Heart left ventricle (tissue), 13 donors: ENCODE results near the gene ASIC2.

Experiments
- POLR2A ChIP-seq, 2 donors: fragments of 450-650 bp; IDR thresholded peaks; one replicate each; pipeline ENCODE4 v1.6.1; 2017; ENCODE audit warnings: antibody characterized with exemption in 2 of 2, mild to moderate bottlenecking in 2 of 2, moderate library complexity in 2 of 2
- TF ChIP-seq, protein P1 (sequence below), 12 donors: fragments of 200-600 bp; sonication (generic) in 4 of 12; IDR thresholded peaks; one replicate each; pipeline versions ENCODE4 v1.5.0 to v1.8.0; 2018 to 2022; ENCODE audit warnings: antibody characterized with exemption in 12 of 12, mild to moderate bottlenecking in 5 of 12
- donor health status: ischemic (EF 13 %, LVEDD 7.1; RV severe dilation, severe dysfunction).
- donor health status: DM: no; HTN: yes; CAD: no.
- donor health status: DM: no; HTN: no; CAD: no.
- donor health status: ischemic (EF 25% LVEDD 6.9; RV normal size, moderate dysfunction).
- donor health status: ischemic (EF 25% LVEDD 5.7; RV mildly dilated, moderate dysfunction).
- donor health status: ischemic (EF 35%, LVEDD 5.7; RV mildly dilated, moderate dysfunction).
- donor health status: nonischemic (EF 11% LVEDD 7.7; RV severe dilation, severe dysfunction).
- donor health status: DM: yes; HTN: yes; CAD: no.
- donor health status: PGD.
- donor health status: ischemic (EF 29% LVEDD 5.4; RV normal size, mild dysfunction).
- donor health status: nonischemic (EF 23%, LVEDD 6.1; RV moderate dilation, normal function).

DNA sequence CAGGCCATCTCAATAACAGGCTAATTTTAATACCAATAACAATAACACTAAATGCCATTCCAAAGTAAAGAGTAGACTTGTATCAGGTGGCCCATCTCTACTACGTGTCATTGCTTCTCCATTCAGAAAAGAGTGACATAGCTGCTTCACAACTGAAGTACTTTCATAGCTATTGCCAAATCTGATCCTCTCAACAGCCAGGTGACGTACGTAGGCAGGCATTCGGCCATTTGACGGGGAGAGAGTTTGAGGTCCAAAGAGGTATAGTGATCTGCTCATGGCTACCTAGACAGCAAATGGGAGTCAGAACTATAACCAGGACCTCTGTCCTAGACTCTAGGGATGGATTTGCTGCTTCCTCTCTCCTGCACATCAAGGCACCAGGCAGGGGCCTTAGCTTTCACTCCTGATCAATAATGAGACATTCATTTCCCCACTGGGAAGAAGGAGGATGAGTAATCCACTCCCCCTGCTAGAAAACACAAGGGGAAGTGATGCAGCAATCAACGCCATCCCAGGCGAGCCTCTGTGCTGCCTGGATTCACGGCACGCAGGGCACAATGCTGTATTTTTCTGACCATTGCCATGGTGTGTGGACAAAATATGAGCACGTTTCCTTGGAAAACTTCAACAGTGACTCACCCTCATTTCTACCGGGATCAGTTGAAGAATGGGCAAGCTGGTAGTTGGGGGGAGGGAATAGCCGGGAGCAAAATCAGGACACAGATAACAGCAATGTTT, 220.5 kb downstream of the ASIC2 start:
- TF ChIP-seq, protein P1, sequence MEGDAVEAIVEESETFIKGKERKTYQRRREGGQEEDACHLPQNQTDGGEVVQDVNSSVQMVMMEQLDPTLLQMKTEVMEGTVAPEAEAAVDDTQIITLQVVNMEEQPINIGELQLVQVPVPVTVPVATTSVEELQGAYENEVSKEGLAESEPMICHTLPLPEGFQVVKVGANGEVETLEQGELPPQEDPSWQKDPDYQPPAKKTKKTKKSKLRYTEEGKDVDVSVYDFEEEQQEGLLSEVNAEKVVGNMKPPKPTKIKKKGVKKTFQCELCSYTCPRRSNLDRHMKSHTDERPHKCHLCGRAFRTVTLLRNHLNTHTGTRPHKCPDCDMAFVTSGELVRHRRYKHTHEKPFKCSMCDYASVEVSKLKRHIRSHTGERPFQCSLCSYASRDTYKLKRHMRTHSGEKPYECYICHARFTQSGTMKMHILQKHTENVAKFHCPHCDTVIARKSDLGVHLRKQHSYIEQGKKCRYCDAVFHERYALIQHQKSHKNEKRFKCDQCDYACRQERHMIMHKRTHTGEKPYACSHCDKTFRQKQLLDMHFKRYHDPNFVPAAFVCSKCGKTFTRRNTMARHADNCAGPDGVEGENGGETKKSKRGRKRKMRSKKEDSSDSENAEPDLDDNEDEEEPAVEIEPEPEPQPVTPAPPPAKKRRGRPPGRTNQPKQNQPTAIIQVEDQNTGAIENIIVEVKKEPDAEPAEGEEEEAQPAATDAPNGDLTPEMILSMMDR (IDR thresholded peaks at IDR 0.05): no peak
- no peak for TF ChIP-seq POLR2A (IDR thresholded peaks at IDR 0.05)
